Activated naive CD4-positive, alpha-beta T cell treated with anti-CD3 and anti-CD28 coated beads, Interleukin-2, amount 10 ng/mL, durations not matched to agents 7 days and 5 days (primary cell): ENCODE measurements around the gene PRM3.
A peak's percentile ranks its signal among the peaks of the same experiment; 100 is the strongest.
"Not testable (repeated sequence)": the region's sequence is repeated elsewhere in the genome, so short reads cannot be mapped to it uniquely, and the experiment has no call there.

ENCODE experiments used
- CTCF ChIA-PET: fragments of 350-600 bp; sonication (Branson Sonifier 250); formaldehyde crosslinking; loops from one replicate; lab custom pipeline; 2021; ENCODE audit warnings: antibody characterized with exemption; lab: Charles Lee
- DNase-seq: peaks from one replicate; pipeline ENCODE4 v3.0.0-alpha.2; 2020
- H3K27ac Mint-ChIP-seq: one replicate; pipeline ENCODE4 v1.8.0; 2021; ENCODE audit warnings: mild to moderate bottlenecking, moderate library complexity, mixed read lengths
- H3K27me3 Mint-ChIP-seq: one replicate; pipeline ENCODE4 v1.8.0; 2021; ENCODE audit warnings: mild to moderate bottlenecking, mixed read lengths
- H3K36me3 Mint-ChIP-seq: one replicate; pipeline ENCODE4 v1.8.0; 2021; ENCODE audit warnings: mixed read lengths
- H3K4me1 Mint-ChIP-seq: one replicate; pipeline ENCODE4 v1.8.0; 2021; ENCODE audit warnings: mixed read lengths
- H3K4me3 Mint-ChIP-seq: one replicate; pipeline ENCODE4 v1.8.0; 2021; ENCODE audit warnings: mild to moderate bottlenecking, moderate library complexity, mixed read lengths
- H3K9me3 Mint-ChIP-seq: one replicate; pipeline ENCODE4 v1.8.0; 2021; ENCODE audit warnings: mixed read lengths

Gene PRM3

GRCh38 chr16:11310634-11310977, 37.2 kb upstream of the PRM3 start:
- peaks cover 86% of the 10 kb centered on the region for H3K4me1 Mint-ChIP-seq
- no peak overlapping the region for H3K4me3 Mint-ChIP-seq
- CTCF ChIA-PET = interaction anchor here (0.6 to 3.1 kb wide), 5 partner anchors 14 to 347 kb away, joined by 3 to 20 read pairs (median 4); no protein-coding TSS in a partner anchor
- DNase-seq = no peak
- peaks cover 5% of the 10 kb centered on the region for H3K36me3 Mint-ChIP-seq
- H3K27me3 Mint-ChIP-seq = no peaks in the 10 kb centered on the region
- H3K27ac Mint-ChIP-seq = peak overlapping the region; percentile 93
- no peaks in the 10 kb centered on the region for H3K9me3 Mint-ChIP-seq

DNA sequence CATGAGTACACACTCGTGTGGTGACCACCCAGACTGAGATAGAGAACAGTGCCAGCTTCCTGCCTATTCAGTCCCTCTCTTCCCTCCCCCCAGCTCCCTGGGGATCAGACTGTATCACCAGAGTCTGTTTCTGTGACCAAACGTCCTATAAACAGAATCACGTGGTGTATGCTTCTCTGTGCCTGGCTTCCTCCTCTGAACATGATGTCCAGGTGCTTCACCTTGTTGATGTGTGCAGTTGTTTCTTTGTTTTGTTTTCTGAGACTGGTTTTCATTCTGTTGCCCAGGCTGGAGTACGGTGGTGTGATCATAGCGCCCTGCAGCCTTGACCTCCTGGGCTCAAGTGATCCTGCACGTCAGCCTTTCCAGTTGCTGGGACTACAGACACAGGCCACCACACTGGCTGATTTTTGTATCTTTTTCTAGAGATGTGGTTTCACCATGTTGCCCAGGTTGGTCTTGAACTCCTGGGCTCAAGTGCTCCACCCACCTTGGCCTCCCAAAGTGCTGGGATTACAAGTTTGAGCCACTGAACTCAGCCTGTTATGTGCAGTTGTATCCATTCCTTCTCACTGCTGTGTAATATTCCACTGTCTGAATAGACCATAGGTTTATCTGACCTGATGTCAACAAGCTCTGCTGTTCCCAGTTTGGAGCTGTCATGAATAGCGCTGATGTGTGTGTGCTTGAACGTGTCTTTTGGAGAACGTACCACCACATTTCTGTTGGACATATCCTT, 36.6 kb upstream of the PRM3 start:
- peaks cover 86% of the 10 kb centered on the region for H3K4me1 Mint-ChIP-seq
- CTCF ChIA-PET = interaction anchor here (0.6 to 3.1 kb wide), 5 partner anchors 12 to 347 kb away, joined by 3 to 20 read pairs (median 4); no protein-coding TSS in a partner anchor
- H3K36me3 Mint-ChIP-seq = peaks cover 5% of the 10 kb centered on the region
- no peak for DNase-seq
- H3K9me3 Mint-ChIP-seq = no peaks in the 10 kb centered on the region
- peaks cover 2% of the 10 kb centered on the region for H3K27me3 Mint-ChIP-seq
- no peak overlapping the region for H3K4me3 Mint-ChIP-seq
- peak overlapping the region; percentile 93 for H3K27ac Mint-ChIP-seq

DNA sequence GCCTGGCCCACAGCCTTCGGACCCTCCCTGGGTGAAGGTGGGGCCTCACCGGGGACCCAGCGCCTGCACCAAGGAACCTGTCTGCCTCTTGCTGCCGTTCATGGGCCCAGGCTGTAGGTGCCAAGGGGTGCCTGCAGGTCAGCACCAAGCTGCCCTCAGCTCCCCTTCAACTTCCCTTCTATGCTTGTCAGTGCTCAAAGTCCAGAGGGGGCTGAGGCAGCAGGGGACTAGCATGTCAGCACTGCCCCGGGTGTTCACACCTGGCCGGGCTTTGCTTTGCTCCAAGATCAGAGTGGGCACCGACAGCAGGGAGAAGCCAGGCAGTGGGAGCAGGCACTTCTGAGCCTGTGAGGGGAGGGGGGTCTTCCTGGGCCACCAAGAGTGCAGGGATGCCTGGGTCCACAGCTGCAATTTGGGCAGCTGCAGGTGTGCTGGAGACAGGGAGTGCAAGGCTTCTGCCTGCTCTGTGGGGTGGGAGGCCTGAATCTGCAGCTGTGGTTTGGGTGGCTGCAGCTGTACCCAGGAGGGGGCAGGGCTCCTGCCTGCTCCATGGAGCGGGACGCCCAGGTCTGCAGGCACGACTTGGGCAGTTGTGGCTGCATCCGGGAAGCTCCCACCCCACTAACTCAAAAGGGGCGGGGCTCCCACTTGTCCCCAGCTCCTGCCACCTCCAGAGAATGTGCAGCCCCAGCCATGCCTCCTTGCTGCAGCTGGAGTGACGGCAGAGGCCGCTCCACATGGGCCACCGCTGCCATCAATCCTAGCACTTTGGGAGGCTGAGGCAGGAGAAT, 35.3 kb upstream of the PRM3 start:
- Mint-ChIP-seq H3K4me3 (no peak overlapping the region), H3K9me3 (no peaks in the 10 kb centered on the region), H3K36me3 (peaks cover 5% of the 10 kb centered on the region), H3K4me1 (peaks cover 76% of the 10 kb centered on the region), H3K27ac (peak overlapping the region; percentile 60), H3K27me3 (peaks cover 6% of the 10 kb centered on the region)
- peak; percentile 41 for DNase-seq
- CTCF ChIA-PET = interaction anchor here (1.0 to 1.1 kb wide), 2 partner anchors 10 kb away, joined by 3 to 4 read pairs; no protein-coding TSS in a partner anchor

DNA sequence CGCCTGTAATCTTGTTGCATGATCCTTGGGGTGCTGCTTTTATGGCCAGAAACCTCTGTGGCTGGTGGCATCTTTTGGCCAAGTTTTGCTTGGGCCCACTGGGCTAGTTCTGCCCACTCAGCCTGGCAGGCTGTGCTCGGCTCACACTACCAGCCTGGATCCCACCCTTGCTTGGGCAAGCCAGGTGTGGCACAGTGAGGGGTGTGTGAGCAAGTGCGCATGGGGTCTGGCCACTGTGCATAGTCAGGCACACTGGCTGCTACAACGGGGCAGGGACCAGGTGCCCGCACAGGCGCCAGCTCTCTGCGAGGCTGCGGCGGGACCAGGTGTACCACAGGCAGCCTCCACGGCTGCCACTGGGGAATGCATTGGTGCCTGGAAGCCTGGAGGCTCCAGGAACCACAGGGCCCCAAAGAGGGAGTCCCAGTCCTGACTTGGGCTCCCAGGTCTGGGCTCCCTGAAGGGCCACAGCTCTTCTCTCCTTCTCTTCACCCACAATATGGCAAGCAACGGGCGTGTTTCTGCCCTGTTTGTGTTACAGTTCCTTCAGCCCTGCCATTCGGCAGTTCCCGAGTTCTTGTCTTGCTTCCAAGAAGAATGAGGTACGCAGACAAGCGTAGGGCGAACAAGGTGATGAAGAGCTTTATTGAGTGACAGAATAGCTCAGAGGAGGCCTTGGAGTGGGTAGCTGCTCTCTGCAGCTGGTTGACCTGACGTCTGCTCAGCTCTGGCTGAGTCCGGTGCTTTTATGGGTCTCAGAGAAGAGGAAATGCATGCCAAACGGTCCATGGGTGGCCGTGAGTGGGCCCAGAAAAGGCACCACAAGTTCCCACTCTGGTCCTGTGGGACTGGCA, 34.4 kb upstream of the PRM3 start:
- no peak overlapping the region for H3K4me3 Mint-ChIP-seq
- H3K9me3 Mint-ChIP-seq = no peaks in the 10 kb centered on the region
- CTCF ChIA-PET = interaction anchor here (1.0 to 1.1 kb wide), 2 partner anchors 9 to 11 kb away, joined by 3 read pairs; no protein-coding TSS in a partner anchor
- peak overlapping the region; percentile 60 for H3K27ac Mint-ChIP-seq
- H3K27me3 Mint-ChIP-seq = peaks cover 12% of the 10 kb centered on the region
- DNase-seq = no peak
- peaks cover 71% of the 10 kb centered on the region for H3K4me1 Mint-ChIP-seq
- peaks cover 2% of the 10 kb centered on the region for H3K36me3 Mint-ChIP-seq

- Mint-ChIP-seq H3K36me3 (peaks cover 1% of the 10 kb centered on the region), H3K9me3 (no peaks in the 10 kb centered on the region), H3K27me3 (peaks cover 12% of the 10 kb centered on the region), H3K4me1 (peaks cover 69% of the 10 kb centered on the region), H3K27ac (peak overlapping the region; percentile 22), H3K4me3 (no peak overlapping the region)
- CTCF ChIA-PET = interaction anchor here (1.0 to 1.1 kb wide), 2 partner anchors 9 to 10 kb away, joined by 3 read pairs; no protein-coding TSS in a partner anchor
- no peak for DNase-seq
Measured at GRCh38 chr16:11306997-11307638, 33.7 kb upstream of the PRM3 start.

- DNase-seq = no peak
- CTCF ChIA-PET = no interaction called here
- Mint-ChIP-seq H3K36me3 (peaks cover 1% of the 10 kb centered on the region), H3K4me3 (no peak overlapping the region), H3K27me3 (peaks cover 12% of the 10 kb centered on the region), H3K9me3 (no peaks in the 10 kb centered on the region), H3K27ac (no peak overlapping the region), H3K4me1 (peaks cover 67% of the 10 kb centered on the region)
Measured at GRCh38 chr16:11306381-11306780, 33.0 kb upstream of the PRM3 start.

DNA sequence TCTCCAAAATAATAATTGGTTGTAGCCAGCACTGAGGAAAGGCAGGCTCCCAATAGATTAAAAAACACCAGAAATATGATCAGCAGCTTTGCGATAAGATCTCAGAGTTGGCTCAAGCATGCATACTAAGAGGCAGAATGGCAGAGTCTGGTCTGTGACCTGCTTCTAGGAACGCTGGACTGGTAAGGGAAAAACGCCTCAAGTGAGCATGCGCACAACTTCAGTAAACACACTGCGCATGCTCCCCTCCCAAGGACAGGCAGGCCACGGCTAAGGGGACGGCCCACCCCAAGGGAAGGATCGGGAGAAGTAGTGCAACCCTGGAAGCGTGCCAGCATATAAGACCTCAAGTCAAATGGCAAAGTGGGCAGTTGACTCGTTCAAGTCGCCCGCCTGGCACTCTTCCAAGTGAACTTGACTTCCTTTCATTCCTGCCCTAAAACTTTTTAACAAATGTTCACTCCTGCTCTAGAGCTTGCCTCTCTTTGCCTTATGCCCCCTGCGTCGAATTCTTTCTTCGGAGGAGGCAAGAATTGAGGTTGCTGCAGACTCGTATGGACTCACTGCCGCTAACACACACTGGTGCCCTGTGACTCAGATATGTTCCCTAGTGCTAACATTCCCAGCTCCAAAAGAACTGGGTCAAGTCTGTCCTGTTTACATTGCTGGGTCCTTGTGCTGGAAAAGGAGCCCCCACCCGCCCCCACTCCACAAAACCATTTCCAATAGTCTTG, 30.1 kb upstream of the PRM3 start:
- Mint-ChIP-seq H3K4me1 (peaks cover 65% of the 10 kb centered on the region), H3K4me3 (no peak overlapping the region), H3K36me3 (no peaks in the 10 kb centered on the region), H3K27ac (no peak overlapping the region), H3K27me3 (peaks cover 12% of the 10 kb centered on the region), H3K9me3 (no peaks in the 10 kb centered on the region)
- no peak for DNase-seq
- CTCF ChIA-PET = no interaction called here

GRCh38 chr16:11302977-11303376, 29.5 kb upstream of the PRM3 start:
- no peaks in the 10 kb centered on the region for H3K9me3 Mint-ChIP-seq
- CTCF ChIA-PET = no interaction called here
- H3K27me3 Mint-ChIP-seq = peaks cover 12% of the 10 kb centered on the region
- no peak overlapping the region for H3K4me3 Mint-ChIP-seq
- H3K4me1 Mint-ChIP-seq = peaks cover 65% of the 10 kb centered on the region
- H3K36me3 Mint-ChIP-seq = no peaks in the 10 kb centered on the region
- no peak overlapping the region for H3K27ac Mint-ChIP-seq
- DNase-seq = no peak

DNA sequence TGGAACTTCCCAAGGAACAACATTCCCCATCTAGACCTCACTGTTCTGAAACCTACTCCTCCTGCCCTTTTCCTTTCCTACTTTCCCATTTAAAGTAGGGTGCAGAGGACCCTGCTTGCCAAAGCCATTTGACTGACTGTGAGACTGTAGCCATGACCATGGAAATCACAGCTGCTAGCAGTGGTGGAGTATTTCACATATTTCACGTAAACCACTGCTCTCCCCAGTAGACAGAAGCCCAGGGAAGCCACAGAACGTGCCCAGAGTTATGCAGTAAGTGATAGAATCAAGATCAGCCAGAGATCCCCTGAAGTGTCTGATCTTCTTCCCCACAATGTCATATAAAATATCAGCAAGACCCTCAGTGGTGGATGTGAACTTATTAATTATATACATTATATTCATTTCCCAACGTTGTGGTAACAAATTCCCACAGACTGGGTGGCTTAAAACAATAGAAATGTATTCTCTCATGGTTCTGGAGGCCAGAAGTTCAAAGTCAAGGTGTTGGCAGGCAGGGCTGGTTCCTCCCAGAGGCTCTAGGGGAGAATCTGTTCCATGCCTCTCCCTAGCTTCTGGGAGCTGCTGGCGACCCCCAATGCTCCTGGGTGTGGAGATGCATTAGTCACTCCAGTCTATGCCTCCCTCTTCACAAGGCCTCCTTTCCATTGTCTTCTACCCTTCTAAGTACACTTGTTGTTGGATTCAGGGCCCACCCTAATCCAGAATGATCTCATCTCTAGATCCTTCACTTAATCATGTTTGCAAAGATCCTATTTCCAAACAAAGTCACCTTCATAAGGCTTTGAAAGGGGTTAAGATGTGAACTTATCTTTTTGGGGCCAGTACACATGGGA, 28.4 kb upstream of the PRM3 start:
- Mint-ChIP-seq H3K4me1 (peaks cover 67% of the 10 kb centered on the region), H3K4me3 (no peak overlapping the region), H3K9me3 (no peaks in the 10 kb centered on the region), H3K27ac (peak overlapping the region; percentile 13), H3K36me3 (no peaks in the 10 kb centered on the region), H3K27me3 (peaks cover 12% of the 10 kb centered on the region)
- no peak for DNase-seq
- CTCF ChIA-PET = no interaction called here

DNA sequence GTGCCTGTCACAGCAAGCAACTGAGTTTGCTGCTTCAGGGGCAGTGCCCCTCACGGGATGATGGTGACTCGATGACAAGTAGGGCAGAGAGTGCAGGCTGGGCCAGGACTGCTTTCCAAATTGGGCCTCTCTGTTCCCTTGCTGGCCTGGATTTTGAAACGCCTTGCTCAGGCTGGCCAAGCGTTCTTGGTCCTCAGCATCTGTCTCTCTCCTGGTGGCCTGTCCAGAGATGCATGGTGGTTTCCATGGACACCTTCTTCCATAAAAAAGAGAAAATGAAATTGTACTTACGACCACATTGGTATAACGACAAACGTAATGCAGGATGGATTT, 27.1 kb upstream of the PRM3 start:
- Mint-ChIP-seq H3K36me3 (no peaks in the 10 kb centered on the region), H3K27me3 (peaks cover 12% of the 10 kb centered on the region), H3K4me1 (peaks cover 67% of the 10 kb centered on the region), H3K9me3 (no peaks in the 10 kb centered on the region), H3K27ac (no peak overlapping the region), H3K4me3 (no peak overlapping the region)
- DNase-seq = no peak
- CTCF ChIA-PET = no interaction called here

DNA sequence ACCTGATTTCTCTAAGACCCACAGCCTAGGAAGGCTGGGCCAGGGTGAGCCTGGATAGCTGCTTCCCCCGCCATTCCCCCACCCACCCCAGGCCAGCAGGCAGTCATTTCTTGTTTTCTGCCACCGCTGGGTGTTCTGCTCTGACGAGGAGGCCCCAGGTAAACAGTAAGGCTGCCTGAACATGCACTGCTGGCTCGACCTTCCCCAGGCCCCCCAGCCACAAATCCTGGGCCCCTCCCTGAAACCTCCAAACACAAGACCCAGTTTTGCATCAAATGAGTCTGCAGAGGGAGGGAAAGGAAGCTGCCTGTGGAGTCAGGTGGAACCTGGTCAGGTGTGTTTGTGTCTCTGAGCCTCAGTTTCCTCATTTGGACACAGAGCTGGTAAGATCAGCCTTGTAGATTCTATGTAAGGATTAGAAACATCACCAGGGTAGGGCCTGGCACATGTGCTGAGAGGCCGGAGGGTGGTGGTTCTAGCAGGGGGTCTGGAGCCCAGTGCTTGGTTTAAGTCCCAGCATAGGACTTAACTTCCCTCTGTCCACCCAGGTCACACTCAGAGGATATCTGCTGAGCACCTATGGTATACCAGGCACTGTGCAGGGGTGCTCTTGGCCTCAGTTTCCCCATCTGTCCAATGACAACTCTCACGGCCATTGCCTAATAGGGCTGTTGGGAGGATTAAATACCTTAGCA, 26.6 kb upstream of the PRM3 start:
- H3K36me3 Mint-ChIP-seq = no peaks in the 10 kb centered on the region
- no peak overlapping the region for H3K4me3 Mint-ChIP-seq
- H3K4me1 Mint-ChIP-seq = peaks cover 72% of the 10 kb centered on the region
- no peaks in the 10 kb centered on the region for H3K9me3 Mint-ChIP-seq
- no peak for DNase-seq
- CTCF ChIA-PET = no interaction called here
- H3K27ac Mint-ChIP-seq = peak overlapping the region; percentile 60
- peaks cover 10% of the 10 kb centered on the region for H3K27me3 Mint-ChIP-seq

DNA sequence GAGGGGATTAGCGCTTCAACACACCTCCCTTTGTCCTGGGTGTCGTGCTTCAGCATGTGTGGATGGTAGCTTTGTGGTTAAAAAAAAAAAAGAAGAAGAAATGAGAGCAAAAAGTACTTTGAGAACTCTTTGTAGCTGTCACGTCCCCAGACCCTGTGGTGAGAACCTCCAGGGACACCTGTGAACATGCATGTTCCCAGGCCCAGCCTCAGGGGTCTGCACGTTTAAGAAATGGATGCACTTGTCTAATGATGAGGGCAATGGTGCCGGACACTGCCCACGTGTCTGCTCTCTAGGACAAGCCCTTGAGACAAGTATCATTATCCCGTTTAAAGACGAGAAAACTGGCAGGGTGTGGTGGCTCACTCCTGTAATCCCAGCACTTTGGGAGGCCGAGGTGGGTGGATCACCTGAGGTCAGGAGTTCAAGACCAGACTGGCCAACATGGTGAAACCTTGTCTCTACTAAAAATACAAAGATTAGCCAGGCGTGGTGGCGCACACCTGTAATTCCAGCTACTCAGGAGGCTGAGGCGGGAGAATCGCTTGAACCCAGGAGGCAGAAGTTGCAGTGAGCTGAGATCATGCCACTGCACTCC, 25.6 kb upstream of the PRM3 start:
- H3K4me3 Mint-ChIP-seq = peak overlapping the region; percentile 43
- H3K27ac Mint-ChIP-seq = peak overlapping the region; percentile 84
- not testable (repeated sequence) for H3K36me3 Mint-ChIP-seq, H3K27me3 Mint-ChIP-seq, H3K9me3 Mint-ChIP-seq
- DNase-seq = peak; percentile 41
- H3K4me1 Mint-ChIP-seq = peaks cover 72% of the 10 kb centered on the region
- CTCF ChIA-PET = interaction anchor here (0.6 to 1.9 kb wide), 5 partner anchors 9 to 122 kb away, joined by 3 to 9 read pairs (median 4); partner anchors contain the start of gene SOCS1
